Measurements from ENCODE around the gene SORL1.

The SORL1 gene

DNA sequence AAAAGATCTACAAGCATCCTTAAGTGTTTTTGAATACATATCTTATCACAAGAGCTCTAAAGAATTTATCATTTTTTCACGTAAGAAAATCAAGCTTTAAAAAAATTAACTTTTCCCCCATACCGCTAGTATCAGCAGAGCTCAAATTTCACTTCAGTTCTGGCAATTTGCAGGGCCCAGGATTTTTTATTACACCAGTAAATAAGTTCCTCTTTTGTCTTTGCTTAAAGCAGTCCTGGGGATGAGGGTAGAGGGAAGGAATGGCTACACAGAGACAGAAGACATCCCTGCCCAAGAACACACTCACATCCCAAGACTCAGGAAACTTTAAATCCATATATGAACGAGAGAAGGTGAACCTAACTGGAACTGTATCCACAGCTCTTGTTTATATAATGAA lies 22.6 kb upstream of the SORL1 start:
- DNase-seq (ENCODE audit: low read depth) = no peak

DNA sequence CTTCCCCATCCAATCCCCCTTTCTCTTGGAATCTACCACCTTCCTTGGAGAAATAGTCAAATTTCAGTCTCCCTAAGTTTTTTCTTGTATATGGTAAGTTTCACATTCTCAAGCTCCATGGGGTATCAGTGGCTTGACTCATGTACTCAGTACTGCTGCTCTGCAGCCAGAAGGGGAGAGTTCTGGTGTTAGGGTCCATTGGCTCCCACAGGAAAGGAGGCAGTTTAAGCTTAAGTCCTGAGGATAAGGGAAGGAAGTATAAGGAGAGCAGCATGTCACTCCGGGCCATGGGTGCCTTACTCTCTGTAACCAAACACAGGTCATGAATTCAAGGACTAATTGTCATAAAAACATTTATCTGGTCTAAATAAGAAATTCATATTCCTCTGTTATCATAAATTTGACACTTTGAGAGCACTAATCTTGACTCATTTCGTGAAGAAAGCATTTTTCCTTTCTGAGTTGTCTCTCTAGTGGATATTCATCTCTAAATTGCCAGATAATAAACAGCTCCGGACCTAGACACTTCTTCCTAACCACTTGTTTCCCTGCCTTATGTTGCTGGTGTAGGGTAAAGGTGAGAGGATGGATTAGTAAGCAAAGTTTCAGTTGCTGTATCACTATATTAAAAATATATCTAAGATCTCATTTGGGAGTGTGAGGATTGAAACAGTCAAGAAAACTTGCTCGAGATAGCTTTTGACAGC lies 20.1 kb upstream of the SORL1 start:
- DNase-seq (ENCODE audit: low read depth) = no peak

- no peak for DNase-seq (ENCODE audit: low read depth)
These were observed 17.0 kb upstream of the SORL1 start for GRCh38 chr11:121435132-121435531.

GRCh38 chr11:121435551-121436511 lies 16.3 kb upstream of the SORL1 start:
- DNase-seq (ENCODE audit: low read depth) = no peak

DNA sequence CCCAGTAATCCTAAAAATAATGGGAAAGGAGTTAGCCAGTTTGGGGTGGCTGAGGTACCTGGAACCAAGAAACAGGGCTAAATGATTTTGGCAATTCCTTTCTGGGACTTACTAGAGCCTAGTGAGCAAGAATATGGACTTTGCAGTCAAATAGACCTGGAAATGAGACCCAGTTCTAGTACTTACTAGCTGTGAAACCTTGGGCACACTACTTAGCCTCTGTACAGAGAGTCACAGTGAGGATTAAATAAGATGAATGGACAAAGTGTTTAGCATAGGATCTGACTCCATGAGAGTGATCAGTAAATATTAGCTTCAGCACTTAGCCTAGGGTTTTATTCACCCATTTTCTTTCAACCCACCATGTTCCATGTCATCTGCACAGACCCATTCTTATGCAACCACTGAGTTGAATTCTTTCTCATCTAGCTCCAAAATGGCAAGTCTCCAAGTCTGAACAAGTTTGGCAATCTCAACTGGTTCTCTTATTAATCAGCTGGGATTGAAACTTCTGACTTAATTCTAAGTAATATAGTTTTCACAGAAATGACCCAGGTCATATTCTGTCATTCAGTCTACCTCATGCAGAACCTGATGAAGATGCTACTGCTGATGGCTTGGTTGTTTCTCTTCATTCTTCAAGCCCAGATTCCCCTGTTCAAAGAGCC lies 15.0 kb upstream of the SORL1 start:
- peak; percentile 16 for DNase-seq (ENCODE audit: low read depth)

GRCh38 chr11:121437686-121438078 lies 14.4 kb upstream of the SORL1 start:
- DNase-seq (ENCODE audit: low read depth) = no peak

DNA sequence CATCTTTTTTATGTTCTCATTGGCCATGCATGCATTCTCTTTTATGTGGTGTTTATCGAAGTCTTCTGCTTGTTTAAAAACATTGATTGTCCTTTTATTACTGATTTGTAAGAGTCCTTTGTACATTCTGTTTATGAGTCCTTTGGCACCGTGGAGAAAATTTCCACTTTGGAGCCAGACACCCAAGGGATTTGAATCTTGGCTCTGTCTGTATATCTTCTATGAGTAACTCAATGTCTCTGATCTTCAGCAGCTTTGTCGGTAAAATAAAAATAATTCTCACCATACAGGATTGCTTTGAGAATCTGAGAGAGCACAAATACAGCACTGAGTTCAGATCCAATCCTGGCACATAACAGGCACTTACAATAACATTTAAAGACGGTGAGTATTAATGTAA lies 12.8 kb upstream of the SORL1 start:
- DNase-seq (ENCODE audit: low read depth) = no peak

DNA sequence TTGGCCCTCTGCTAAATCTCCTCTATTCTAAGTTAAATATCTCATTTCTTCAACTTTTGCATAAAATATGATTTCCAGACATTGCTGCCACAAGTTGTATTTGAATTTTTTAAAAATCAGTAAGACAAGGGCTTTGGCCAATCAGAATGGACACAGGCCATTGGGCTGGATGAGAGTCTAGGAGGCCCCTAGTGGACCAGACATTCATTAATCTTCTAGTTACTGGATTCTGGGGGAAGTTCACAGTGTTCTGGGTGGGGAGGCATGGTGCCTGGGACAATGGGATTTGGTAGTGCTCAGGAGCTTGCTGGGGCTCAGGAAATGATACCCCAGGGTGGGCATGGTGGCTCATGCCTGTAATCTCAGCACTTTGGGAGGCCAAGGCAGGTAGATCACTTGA lies 12.4 kb upstream of the SORL1 start:
- no peak for DNase-seq (ENCODE audit: low read depth)

- DNase-seq (ENCODE audit: low read depth) = no peak
These were observed 10.6 kb upstream of the SORL1 start for GRCh38 chr11:121441521-121441920.

GRCh38 chr11:121443688-121444275 lies 8.3 kb upstream of the SORL1 start:
- DNase-seq (ENCODE audit: low read depth) = no peak

DNA sequence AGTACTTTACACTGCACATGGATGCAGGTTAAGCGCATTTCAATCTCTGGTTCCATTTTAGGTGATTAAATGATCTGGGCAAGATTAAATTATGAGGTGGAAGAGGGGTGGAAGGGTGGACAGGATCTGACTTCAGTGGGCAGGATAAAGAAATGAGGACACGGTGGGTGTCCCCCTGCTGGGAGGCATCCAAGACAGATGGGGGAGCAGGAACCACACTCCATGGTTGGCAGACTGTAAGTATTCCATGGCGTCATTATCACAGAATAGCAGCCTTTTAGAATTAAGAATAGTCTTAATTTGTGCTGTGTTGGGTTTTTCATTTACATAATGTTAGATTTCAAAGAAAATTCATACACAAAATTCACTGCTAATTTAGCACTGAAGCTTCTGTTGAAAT lies 7.6 kb upstream of the SORL1 start:
- no peak for DNase-seq (ENCODE audit: low read depth)

DNA sequence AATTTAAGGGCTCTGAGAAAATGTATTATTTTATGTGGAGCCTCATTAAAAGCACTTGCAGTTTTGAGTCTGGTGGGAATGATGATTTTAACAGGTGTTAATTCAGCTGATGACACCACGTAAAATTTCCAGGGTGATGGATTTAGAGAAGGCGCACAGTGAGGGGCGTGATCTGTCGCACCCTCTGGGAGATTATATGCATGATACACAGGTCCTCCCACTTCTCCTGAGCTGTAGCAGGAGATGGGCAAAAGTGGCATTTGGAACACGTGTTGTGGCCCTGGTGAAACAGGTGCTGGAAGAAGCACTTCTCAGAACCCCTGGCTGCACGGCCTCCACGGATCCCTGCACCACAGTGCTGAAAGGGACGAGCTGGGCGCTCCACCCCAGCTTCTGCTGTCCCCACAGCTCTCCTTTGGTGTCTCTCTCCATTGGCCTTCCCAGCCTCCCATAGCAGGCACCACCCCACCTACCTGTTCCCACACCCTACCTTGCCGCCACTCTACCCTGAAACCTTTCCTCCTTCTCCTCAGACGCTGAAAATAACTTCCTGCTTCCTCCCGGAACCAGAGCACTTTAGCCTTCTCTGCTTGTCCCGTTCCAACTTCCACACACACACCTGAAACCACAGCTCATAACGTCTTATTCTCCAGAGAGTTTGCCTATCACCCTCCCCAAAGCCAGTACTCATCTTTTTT lies 6.9 kb upstream of the SORL1 start:
- no peak for DNase-seq (ENCODE audit: low read depth)

DNA sequence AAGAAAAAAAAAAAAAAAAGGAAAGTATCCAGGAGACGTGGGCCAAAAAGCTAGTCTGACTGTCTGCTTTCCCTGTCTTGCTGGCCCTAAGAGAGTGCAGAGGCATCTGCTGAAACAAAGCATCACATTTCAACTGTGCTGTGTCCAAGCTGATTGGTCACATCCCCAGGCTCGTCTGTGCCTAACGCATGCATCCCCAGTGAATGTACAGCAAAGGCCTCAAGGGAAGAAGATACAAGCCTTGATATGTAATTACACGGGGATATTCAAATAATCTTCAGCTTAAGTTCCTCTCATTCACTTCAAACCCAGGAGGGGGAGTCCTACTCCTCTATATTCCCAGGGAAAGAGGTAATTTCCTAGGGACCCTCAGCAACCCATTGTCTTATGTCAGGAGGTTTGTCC lies 5.4 kb upstream of the SORL1 start:
- DNase-seq (ENCODE audit: low read depth) = peak; percentile 48

GRCh38 chr11:121448011-121448410 lies 4.1 kb upstream of the SORL1 start:
- no peak for DNase-seq (ENCODE audit: low read depth)

DNA sequence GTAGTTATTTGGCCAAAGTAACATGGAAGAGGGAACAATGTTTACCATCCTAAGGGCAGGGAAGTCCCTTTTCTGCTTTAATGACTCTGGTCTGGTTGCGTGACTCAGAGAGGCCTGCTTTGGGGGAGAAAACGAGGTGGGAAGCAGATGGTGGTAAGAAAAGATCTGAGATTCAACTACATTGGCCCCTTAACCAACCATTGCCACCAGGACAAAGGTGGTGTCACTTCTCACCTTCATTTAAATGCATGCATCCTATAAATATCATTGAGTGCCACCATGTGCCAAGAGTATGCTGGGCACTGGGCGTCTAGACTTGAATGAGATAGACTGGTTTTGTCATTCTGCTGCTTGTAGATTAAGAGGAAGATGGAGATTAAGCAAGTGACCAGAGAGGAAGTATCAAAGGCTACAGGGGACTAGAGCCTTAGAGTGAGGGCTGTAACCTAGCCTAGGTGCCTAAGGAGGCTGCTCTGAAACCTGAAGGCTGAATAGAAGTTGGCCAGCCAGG lies 3.6 kb upstream of the SORL1 start:
- no peak for DNase-seq (ENCODE audit: low read depth)

DNA sequence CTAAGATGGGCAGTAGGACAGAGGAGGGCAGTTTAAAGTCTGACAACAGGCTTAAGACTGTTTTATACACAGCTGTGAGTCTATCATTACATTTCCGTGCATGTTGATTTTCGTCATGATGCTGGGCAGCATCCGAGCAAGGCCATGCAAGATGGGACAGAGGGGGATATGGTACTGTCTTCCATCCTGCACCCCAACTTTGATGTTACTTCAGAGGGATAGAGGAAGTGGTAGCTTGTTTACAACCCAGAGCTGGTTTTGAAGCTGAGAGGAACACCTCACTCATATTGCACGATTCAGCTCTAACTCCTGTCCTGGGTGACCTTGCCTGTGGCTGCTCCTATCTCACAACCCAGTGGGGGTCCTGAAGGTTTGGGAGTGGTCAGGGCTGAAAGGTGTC lies 3.0 kb upstream of the SORL1 start:
- DNase-seq (ENCODE audit: low read depth) = no peak

GRCh38 chr11:121449626-121450025 lies 2.5 kb upstream of the SORL1 start:
- DNase-seq (ENCODE audit: low read depth) = no peak

DNA sequence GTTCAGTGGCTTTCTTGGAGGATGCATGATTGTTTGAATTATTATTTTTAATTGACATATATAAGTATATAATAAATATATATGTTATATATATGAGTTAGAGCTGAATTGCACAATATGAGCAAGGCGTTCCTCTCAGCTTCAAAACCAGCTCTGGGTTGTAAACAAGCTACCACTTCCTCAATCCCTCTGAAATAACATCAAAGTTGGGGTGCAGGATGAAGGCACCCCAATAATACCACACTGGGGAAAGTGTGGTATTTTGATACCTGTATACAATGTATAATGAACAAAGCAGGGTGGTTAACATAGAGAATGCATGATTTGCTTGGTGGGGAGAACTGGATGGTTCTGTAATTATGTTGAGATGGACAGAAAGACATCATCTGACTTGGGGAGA lies 1.7 kb upstream of the SORL1 start:
- DNase-seq (ENCODE audit: low read depth) = no peak

DNA sequence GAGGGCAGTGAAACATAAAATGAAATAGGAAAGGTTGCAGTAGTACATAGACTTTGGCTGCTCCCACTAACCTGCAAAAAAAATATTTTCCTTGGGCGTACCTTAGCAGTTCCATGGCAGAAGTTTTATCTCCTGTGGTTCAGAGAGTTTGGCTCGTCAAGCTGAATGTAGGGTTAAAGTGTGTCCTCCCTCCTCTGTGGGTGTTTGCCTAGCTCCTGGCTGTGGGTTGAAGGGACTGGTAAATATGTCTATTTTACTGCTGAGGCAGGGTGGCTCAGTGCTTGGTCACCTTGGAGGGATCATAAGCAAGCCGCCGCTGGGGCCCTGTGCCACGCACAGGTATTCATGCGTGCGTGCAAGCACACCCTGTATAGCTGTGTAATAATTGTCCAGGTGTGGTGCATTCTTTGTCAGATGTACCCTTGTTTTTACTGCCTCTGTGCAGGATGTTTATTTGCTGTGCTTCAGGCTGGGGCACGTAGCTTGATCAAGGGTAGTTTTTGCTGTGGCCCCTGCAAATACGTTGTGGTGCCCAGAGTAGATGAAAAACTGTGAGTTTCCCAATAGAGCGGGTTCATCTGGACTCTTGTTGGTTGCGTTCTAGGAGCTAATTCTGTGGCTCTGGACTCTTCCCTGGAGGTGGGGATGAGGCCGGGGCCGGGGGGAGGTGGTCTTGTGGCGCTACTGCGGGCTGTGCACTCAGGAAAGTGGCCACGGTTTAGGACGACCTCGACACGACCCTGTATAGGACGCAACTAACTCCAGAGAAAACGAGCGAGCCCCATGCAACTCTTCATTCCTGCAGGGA lies 732 bp upstream of the SORL1 start:
- DNase-seq (ENCODE audit: low read depth) = no peak

DNA sequence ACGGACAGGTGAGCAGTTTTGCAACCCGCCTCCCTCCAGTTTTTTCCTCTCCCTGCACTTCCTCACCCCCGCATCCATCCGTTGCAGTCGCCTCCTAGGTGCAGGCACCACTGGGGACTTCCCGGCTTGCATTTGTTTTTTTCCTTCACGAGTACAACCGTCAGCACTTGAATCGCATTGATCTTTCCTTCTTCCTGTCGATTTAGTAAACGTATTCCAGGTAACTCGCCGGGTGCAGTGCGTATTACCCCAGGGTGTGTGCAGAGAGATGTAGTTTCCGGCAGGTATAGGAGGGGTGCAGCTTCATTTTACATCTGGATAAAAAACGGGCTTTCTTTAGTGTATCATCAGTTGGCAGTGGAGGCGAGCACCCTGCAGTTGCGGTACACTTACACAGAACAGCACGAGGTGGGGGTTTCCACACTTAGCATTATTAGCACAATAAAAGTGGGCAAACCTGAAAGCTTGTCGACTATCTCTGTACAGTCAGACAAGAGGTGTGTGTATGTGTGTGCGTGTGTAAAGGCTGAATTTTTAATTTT lies 566 bp downstream of the SORL1 start, which contains the start of gene SORL1-AS1:
TSS of gene SORL1-AS1 (minus strand) at position 359 of the 542 bp plus-strand sequence.
- no peak for DNase-seq (ENCODE audit: low read depth)
